ENCODE measurements around the gene SLC22A4.

- no peak for TF ChIP-seq EZH2 (IDR thresholded peaks at IDR 0.05; ENCODE audit: low read length)
- TF ChIP-seq CTCF (optimal IDR thresholded peaks at IDR 0.05 in 1 of 3, IDR thresholded peaks at IDR 0.05 in 1 of 3, conservative IDR thresholded peaks at IDR 0.05 in 1 of 3; ENCODE audit: extremely low read depth in 1 of 3, insufficient read depth in 2 of 3, low read length in 3 of 3): no peak
Measured at GRCh38 chr5:132371603-132371994, 77.4 kb downstream of the SLC22A4 start.
